Adipocyte (in vitro differentiated cells): ENCODE results near the gene OR5AK2.

ENCODE experiments used
- DNase-seq: peaks from one replicate; pipeline ENCODE4 v3.0.0-alpha.2; 2015; ENCODE audit warnings: low read depth
- H3K27me3 ChIP-seq: replicated peaks from 2 replicates; pipeline ENCODE4 v1.7.0; 2013; ENCODE audit warnings: mild to moderate bottlenecking, low read length, moderate library complexity; ENCODE audit not compliant: control insufficient read depth, insufficient read depth
- H3K36me3 ChIP-seq: 2 replicates; pipeline ENCODE4 v1.7.0; 2013; ENCODE audit warnings: low read length, mild to moderate bottlenecking, moderate library complexity; ENCODE audit not compliant: control insufficient read depth, insufficient read depth, severe bottlenecking
- H3K4me1 ChIP-seq: 2 replicates; pipeline ENCODE4 v1.7.0; 2013; ENCODE audit warnings: mild to moderate bottlenecking, low read length, moderate library complexity; ENCODE audit not compliant: control insufficient read depth, insufficient read depth
- H3K4me3 ChIP-seq: 2 replicates; pipeline ENCODE4 v1.7.0; 2013; ENCODE audit warnings: mild to moderate bottlenecking, low read length, moderate library complexity
- H3K9ac ChIP-seq: 2 replicates; pipeline ENCODE4 v1.7.0; 2013; ENCODE audit warnings: mild to moderate bottlenecking, low read length, moderate library complexity
- H3K9me3 ChIP-seq: 2 replicates; pipeline ENCODE4 v1.7.0; 2013; ENCODE audit warnings: mild to moderate bottlenecking, low read length, moderate library complexity; ENCODE audit not compliant: control insufficient read depth

OR5AK2 gene

DNA sequence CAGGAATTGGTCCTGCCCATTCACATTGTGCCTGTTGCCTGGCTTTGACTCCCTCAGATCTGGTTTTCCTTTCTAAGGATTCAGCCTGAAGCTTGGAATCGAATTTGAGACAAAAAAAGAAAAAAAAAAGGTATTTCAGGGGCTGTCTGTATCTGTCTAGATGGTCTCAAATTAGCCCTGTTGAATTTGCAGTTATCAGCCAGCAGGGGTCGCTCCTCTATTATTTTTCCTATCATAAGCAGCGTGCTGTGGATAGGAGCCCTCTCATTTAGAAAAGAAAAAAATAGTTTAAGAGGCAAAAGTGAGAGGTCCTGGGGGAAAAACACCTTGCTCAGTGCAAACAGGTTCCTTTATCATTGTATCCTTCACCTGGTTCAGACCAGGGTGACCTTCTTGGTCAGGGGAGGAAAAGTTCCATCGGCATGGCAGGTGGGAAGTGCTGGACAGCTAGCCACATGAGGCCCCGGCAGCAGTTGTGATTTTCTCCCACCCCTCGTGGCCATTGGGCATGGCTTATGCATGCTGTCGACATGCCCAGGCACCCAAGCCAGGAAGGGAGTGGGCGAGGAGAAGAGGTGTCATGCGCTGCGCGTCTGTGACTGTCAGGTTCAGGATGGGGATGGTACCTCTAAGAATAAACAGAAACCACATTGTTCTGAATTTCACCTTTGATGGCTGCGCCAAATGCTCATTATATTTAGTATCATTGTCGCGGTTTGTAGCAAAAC is 13.1 kb downstream of the OR5AK2 start:
- Histone ChIP-seq H3K27me3 (peaks cover 17% of the 10 kb centered on the region), H3K4me3 (no peak overlapping the region), H3K36me3 (no peaks in the 10 kb centered on the region), H3K4me1 (no peaks in the 10 kb centered on the region), H3K9me3 (peaks cover 12% of the 10 kb centered on the region), H3K9ac (no peak overlapping the region)
- peak; percentile 6 for DNase-seq

DNA sequence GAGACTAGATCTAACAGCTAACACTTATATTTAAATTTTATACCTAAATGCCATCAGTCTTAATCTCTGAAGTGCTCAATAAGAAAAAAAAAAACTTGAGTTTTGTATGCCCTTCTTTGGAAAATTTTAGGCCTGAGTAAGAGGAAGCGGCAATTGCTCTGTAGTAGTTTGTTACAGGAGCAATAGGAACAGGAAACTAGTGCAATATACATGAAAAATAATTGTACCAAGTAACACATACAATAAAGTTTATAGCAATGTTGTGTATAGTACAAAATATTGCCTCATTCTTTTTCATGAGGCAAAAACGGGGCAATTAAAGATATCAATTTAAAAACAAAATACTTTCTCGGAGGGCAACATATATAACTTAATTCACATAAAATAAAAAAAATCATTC is 19.7 kb downstream of the OR5AK2 start:
- H3K4me3 ChIP-seq, result no peak overlapping the region
- no peak overlapping the region for H3K9ac ChIP-seq
- no peaks in the 10 kb centered on the region for H3K9me3 ChIP-seq
- H3K27me3 ChIP-seq, result peaks cover 12% of the 10 kb centered on the region
- no peak for DNase-seq
- no peaks in the 10 kb centered on the region for H3K4me1 ChIP-seq
- H3K36me3 ChIP-seq, result no peaks in the 10 kb centered on the region

DNA sequence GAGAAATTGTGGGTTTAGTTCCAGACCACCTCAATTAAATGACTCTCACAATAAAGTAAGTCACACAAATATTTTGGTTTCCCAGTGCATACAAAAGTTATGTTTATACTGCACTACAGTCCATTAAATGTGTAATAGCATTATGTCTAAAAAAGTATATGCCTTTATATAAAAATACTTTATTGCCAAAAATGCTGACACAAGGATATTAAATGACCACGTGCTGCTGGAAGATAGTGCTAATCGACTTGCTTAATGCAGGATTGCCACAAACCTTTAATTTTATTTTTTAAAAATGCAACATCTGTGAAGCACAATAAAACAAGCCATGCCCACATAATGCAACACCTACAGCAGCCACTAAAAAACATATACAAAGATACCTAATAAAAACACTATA is 27.0 kb downstream of the OR5AK2 start:
- Histone ChIP-seq H3K27me3 (no peaks in the 10 kb centered on the region), H3K36me3 (no peaks in the 10 kb centered on the region), H3K4me1 (no peaks in the 10 kb centered on the region), H3K4me3 (no peak overlapping the region), H3K9me3 (peaks cover 4% of the 10 kb centered on the region), H3K9ac (no peak overlapping the region)
- DNase-seq, result no peak

DNA sequence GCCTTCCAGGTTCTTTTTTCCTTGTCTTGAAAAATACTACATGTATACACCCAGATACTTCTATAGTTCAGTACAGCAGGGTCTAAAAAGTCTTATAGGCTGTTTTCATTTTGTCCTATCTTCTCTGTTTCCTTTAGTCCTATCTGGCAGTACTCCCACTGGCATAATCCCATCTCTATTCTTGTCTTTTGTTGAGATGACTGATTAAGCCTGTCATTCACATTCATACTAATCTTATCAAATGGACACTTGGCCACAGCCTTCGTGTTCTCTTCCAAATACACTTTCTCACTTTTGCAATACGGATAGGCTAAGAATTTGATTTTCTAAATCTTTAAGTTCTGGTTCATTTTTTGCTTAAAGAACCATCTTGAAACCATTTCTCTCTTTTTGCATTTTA is 42.8 kb downstream of the OR5AK2 start:
- no peak for DNase-seq
- peaks cover 8% of the 10 kb centered on the region for H3K4me1 ChIP-seq
- H3K9me3 ChIP-seq, result no peaks in the 10 kb centered on the region
- H3K4me3 ChIP-seq, result peak overlapping the region; percentile 14
- H3K9ac ChIP-seq, result no peak overlapping the region
- no peaks in the 10 kb centered on the region for H3K27me3 ChIP-seq
- no peaks in the 10 kb centered on the region for H3K36me3 ChIP-seq
